Measurements from ENCODE around the gene GPR18. TPM values are rescaled to one million over a fixed set of nuclear protein-coding genes. Genes with fewer than 3 reads are reported as not detected.
"Not testable (repeated sequence)": the region's sequence is repeated elsewhere in the genome, so short reads cannot be mapped to it uniquely, and the experiment has no call there.

The GPR18 gene
- total RNA-seq, 1 experiment from 2014 or later, result 126 TPM

- peak overlapping the region; percentile 91 for H3K4me2 ChIP-seq (ENCODE audit: low read depth, low read length, poor library complexity, severe bottlenecking)
- peaks cover 64% of the 10 kb centered on the region for H3K79me2 ChIP-seq (ENCODE audit: low read length)
- no peak overlapping the region for H3K9ac ChIP-seq (ENCODE audit: low read length)
- H3K9me3 ChIP-seq (ENCODE audit: low read length), result no peaks in the 10 kb centered on the region
- peaks cover 54% of the 10 kb centered on the region for H3K4me1 ChIP-seq (ENCODE audit: low read length)
- no peaks in the 10 kb centered on the region for H3K9me2 ChIP-seq (replicated peaks; ENCODE audit: insufficient read depth, low read length)
- no peaks in the 10 kb centered on the region for H3K27me3 ChIP-seq (ENCODE audit: low read length)
- no peak for DNase-seq
- no peak overlapping the region for H2AFZ ChIP-seq (ENCODE audit: low read length)
- H3K36me3 ChIP-seq (ENCODE audit: insufficient read depth, low read length), result peaks cover 22% of the 10 kb centered on the region
- peaks cover 15% of the 10 kb centered on the region for H4K20me1 ChIP-seq (ENCODE audit: insufficient read depth, low read depth, low read length)
- H3K4me3 ChIP-seq (ENCODE audit: low read length), result no peak overlapping the region
- H3K27ac ChIP-seq (ENCODE audit: low read length), result no peak overlapping the region
Observed at GRCh38 chr13:99254830-99255229, 3.3 kb downstream of the GPR18 start.

GRCh38 chr13:99251921-99252320 lies 6.3 kb downstream of the GPR18 start:
- Histone ChIP-seq H3K4me3 (ENCODE audit: low read length) (no peak overlapping the region), H3K36me3 (ENCODE audit: insufficient read depth, low read length) (peaks cover 22% of the 10 kb centered on the region), H3K27ac (ENCODE audit: low read length) (peak overlapping the region; percentile 58), H3K27me3 (ENCODE audit: low read length) (no peaks in the 10 kb centered on the region), H4K20me1 (ENCODE audit: insufficient read depth, low read depth, low read length) (peaks cover 15% of the 10 kb centered on the region), H3K79me2 (ENCODE audit: low read length) (peaks cover 58% of the 10 kb centered on the region), H3K9ac (ENCODE audit: low read length) (no peak overlapping the region), H3K4me1 (ENCODE audit: low read length) (peaks cover 35% of the 10 kb centered on the region), H3K9me2 (replicated peaks; ENCODE audit: insufficient read depth, low read length) (no peaks in the 10 kb centered on the region), H3K9me3 (ENCODE audit: low read length) (no peaks in the 10 kb centered on the region), H2AFZ (ENCODE audit: low read length) (no peak overlapping the region), H3K4me2 (ENCODE audit: low read depth, low read length, poor library complexity, severe bottlenecking) (no peak overlapping the region)
- no peak for DNase-seq

- Histone ChIP-seq H3K4me1 (ENCODE audit: low read length) (peaks cover 28% of the 10 kb centered on the region), H3K4me2 (ENCODE audit: low read depth, low read length, poor library complexity, severe bottlenecking) (peak overlapping the region; percentile 6), H3K9ac (ENCODE audit: low read length) (no peak overlapping the region), H3K27ac (ENCODE audit: low read length) (peak overlapping the region; percentile 58), H3K27me3 (ENCODE audit: low read length) (no peaks in the 10 kb centered on the region), H2AFZ (ENCODE audit: low read length) (no peak overlapping the region), H3K79me2 (ENCODE audit: low read length) (peaks cover 52% of the 10 kb centered on the region), H3K4me3 (ENCODE audit: low read length) (no peak overlapping the region), H4K20me1 (ENCODE audit: insufficient read depth, low read depth, low read length) (peaks cover 15% of the 10 kb centered on the region), H3K36me3 (ENCODE audit: insufficient read depth, low read length) (peaks cover 22% of the 10 kb centered on the region), H3K9me3 (ENCODE audit: low read length) (no peaks in the 10 kb centered on the region), H3K9me2 (replicated peaks; ENCODE audit: insufficient read depth, low read length) (no peaks in the 10 kb centered on the region)
- DNase-seq, result no peak
Observed at GRCh38 chr13:99250982-99251825, 7.0 kb downstream of the GPR18 start.

- H3K79me2 ChIP-seq (ENCODE audit: low read length), result peaks cover 38% of the 10 kb centered on the region
- H4K20me1 ChIP-seq (ENCODE audit: insufficient read depth, low read depth, low read length); H3K36me3 ChIP-seq (ENCODE audit: insufficient read depth, low read length); DNase-seq; H3K4me2 ChIP-seq (ENCODE audit: low read depth, low read length, poor library complexity, severe bottlenecking); H3K27me3 ChIP-seq (ENCODE audit: low read length); H3K9me3 ChIP-seq (ENCODE audit: low read length); H3K4me3 ChIP-seq (ENCODE audit: low read length); H3K9ac ChIP-seq (ENCODE audit: low read length); H2AFZ ChIP-seq (ENCODE audit: low read length); H3K9me2 ChIP-seq (replicated peaks; ENCODE audit: insufficient read depth, low read length): not testable (repeated sequence)
- peaks cover 13% of the 10 kb centered on the region for H3K4me1 ChIP-seq (ENCODE audit: low read length)
- H3K27ac ChIP-seq (ENCODE audit: low read length), result 0 out of 2 replicates have a peak overlapping the region, but pooled peaks have one; percentile 33
Observed at GRCh38 chr13:99249606-99250005, 8.6 kb downstream of the GPR18 start.

- peaks cover 34% of the 10 kb centered on the region for H3K79me2 ChIP-seq (ENCODE audit: low read length)
- DNase-seq; H3K36me3 ChIP-seq (ENCODE audit: insufficient read depth, low read length): not testable (repeated sequence)
Observed at GRCh38 chr13:99249178-99249577, 9.0 kb downstream of the GPR18 start.

GRCh38 chr13:99246100-99246499 lies 12.1 kb downstream of the GPR18 start:
- no peak overlapping the region for H3K4me3 ChIP-seq (ENCODE audit: low read length)
- no peak overlapping the region for H2AFZ ChIP-seq (ENCODE audit: low read length)
- H3K4me1 ChIP-seq (ENCODE audit: low read length), result peaks cover 6% of the 10 kb centered on the region
- H3K9ac ChIP-seq (ENCODE audit: low read length), result no peak overlapping the region
- peaks cover 27% of the 10 kb centered on the region for H3K79me2 ChIP-seq (ENCODE audit: low read length)
- no peak overlapping the region for H3K27ac ChIP-seq (ENCODE audit: low read length)
- H3K36me3 ChIP-seq (ENCODE audit: insufficient read depth, low read length), result peaks cover 8% of the 10 kb centered on the region; the same call in 1 of the 2 replicates
- H3K9me3 ChIP-seq (ENCODE audit: low read length), result no peaks in the 10 kb centered on the region
- H4K20me1 ChIP-seq (ENCODE audit: insufficient read depth, low read depth, low read length), result no peaks in the 10 kb centered on the region
- H3K4me2 ChIP-seq (ENCODE audit: low read depth, low read length, poor library complexity, severe bottlenecking), result no peak overlapping the region
- H3K27me3 ChIP-seq (ENCODE audit: low read length), result no peaks in the 10 kb centered on the region
- H3K9me2 ChIP-seq (replicated peaks; ENCODE audit: insufficient read depth, low read length), result no peaks in the 10 kb centered on the region
- DNase-seq, result no peak

More at GRCh38 chr13:99249178-99249577, 9.0 kb downstream of the GPR18 start:
- not testable (repeated sequence) for H3K9ac ChIP-seq (ENCODE audit: low read length); H3K9me2 ChIP-seq (replicated peaks; ENCODE audit: insufficient read depth, low read length); H2AFZ ChIP-seq (ENCODE audit: low read length); H3K27me3 ChIP-seq (ENCODE audit: low read length); H3K27ac ChIP-seq (ENCODE audit: low read length); H3K4me2 ChIP-seq (ENCODE audit: low read depth, low read length, poor library complexity, severe bottlenecking); H3K4me3 ChIP-seq (ENCODE audit: low read length); H4K20me1 ChIP-seq (ENCODE audit: insufficient read depth, low read depth, low read length); H3K9me3 ChIP-seq (ENCODE audit: low read length)
- peaks cover 13% of the 10 kb centered on the region for H3K4me1 ChIP-seq (ENCODE audit: low read length)

- no peaks in the 10 kb centered on the region for H3K27me3 ChIP-seq (ENCODE audit: low read length)
- peak overlapping the region; percentile 33; the same call in 1 of the 2 replicates for H3K4me3 ChIP-seq (ENCODE audit: low read length)
- no peak overlapping the region for H2AFZ ChIP-seq (ENCODE audit: low read length)
- H3K4me1 ChIP-seq (ENCODE audit: low read length), result peaks cover 71% of the 10 kb centered on the region
- peak overlapping the region; percentile 42 for H3K9ac ChIP-seq (ENCODE audit: low read length)
- peak overlapping the region; percentile 76 for H3K27ac ChIP-seq (ENCODE audit: low read length)
- H3K9me2 ChIP-seq (replicated peaks; ENCODE audit: insufficient read depth, low read length), result no peaks in the 10 kb centered on the region
- H3K4me2 ChIP-seq (ENCODE audit: low read depth, low read length, poor library complexity, severe bottlenecking), result peak overlapping the region; percentile 53
- no peak for DNase-seq
- H4K20me1 ChIP-seq (ENCODE audit: insufficient read depth, low read depth, low read length), result no peaks in the 10 kb centered on the region; the same call in 1 of the 2 replicates
- H3K36me3 ChIP-seq (ENCODE audit: insufficient read depth, low read length), result peaks cover 20% of the 10 kb centered on the region
- H3K9me3 ChIP-seq (ENCODE audit: low read length), result no peaks in the 10 kb centered on the region
- peaks cover 74% of the 10 kb centered on the region for H3K79me2 ChIP-seq (ENCODE audit: low read length)
Observed at GRCh38 chr13:99237981-99238662, 20.1 kb downstream of the GPR18 start.

GRCh38 chr13:99231721-99232120 lies 26.5 kb downstream of the GPR18 start:
- Histone ChIP-seq H3K79me2 (ENCODE audit: low read length) (peaks cover 88% of the 10 kb centered on the region), H3K36me3 (ENCODE audit: insufficient read depth, low read length) (no peaks in the 10 kb centered on the region), H3K4me3 (ENCODE audit: low read length) (peak overlapping the region; percentile 53), H3K4me2 (ENCODE audit: low read depth, low read length, poor library complexity, severe bottlenecking) (peak overlapping the region; percentile 60), H3K27ac (ENCODE audit: low read length) (peak overlapping the region; percentile 94), H3K27me3 (ENCODE audit: low read length) (no peaks in the 10 kb centered on the region), H3K9me2 (replicated peaks; ENCODE audit: insufficient read depth, low read length) (no peaks in the 10 kb centered on the region), H2AFZ (ENCODE audit: low read length) (no peak overlapping the region), H3K9ac (ENCODE audit: low read length) (peak overlapping the region; percentile 54), H4K20me1 (ENCODE audit: insufficient read depth, low read depth, low read length) (no peaks in the 10 kb centered on the region; the same call in 1 of the 2 replicates), H3K9me3 (ENCODE audit: low read length) (no peaks in the 10 kb centered on the region), H3K4me1 (ENCODE audit: low read length) (peaks cover 100% of the 10 kb centered on the region)
- peak; percentile 92 for DNase-seq

All from Karpas-422 (cell line).